ENCODE data around the gene MTMR12. TPM values are rescaled to one million over a fixed set of nuclear protein-coding genes. Genes with fewer than 3 reads are reported as not detected.

Gene MTMR12
- total and polyA plus RNA-seq, 2 of the 13 experiments (the other 11 are each of a cell fraction or from before 2014, with no cell fraction given) = 23.4 to 36.6 TPM

DNA sequence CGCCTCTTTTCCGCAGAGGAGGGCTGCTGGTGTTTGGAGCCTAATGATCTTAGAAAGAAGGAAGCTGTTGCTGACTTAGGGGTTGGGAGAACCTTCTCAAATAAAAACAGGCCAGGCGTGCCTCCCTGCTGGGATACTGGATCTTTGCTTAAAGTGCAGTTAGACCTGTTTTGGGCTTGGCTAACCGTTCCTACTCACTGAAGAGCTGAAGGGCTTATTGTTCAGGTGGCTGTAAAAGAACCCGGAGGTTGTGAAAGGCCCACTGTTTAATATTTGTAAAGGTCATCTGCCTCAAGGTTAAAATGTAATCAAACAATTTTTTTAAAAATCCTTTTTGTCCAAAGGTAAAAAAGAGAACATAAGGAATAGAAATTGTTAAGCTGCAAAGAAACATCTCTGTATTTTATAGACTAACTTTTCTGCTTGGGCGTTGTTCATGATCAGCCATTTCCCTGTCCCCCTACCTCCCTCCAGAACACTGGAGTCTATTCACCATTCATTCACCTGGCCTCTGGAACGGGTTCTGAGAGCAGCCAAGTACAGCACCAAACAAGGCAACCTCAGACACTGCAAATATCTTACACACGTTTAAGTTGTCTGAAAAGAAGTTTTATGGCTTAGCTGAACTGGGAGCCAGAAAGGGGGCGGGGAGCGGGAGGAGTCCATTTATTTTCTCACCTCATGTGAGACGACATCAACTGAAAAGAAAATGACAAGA is 18.6 kb upstream of the MTMR12 start (continued):
- TF ChIP-seq, protein P1, sequence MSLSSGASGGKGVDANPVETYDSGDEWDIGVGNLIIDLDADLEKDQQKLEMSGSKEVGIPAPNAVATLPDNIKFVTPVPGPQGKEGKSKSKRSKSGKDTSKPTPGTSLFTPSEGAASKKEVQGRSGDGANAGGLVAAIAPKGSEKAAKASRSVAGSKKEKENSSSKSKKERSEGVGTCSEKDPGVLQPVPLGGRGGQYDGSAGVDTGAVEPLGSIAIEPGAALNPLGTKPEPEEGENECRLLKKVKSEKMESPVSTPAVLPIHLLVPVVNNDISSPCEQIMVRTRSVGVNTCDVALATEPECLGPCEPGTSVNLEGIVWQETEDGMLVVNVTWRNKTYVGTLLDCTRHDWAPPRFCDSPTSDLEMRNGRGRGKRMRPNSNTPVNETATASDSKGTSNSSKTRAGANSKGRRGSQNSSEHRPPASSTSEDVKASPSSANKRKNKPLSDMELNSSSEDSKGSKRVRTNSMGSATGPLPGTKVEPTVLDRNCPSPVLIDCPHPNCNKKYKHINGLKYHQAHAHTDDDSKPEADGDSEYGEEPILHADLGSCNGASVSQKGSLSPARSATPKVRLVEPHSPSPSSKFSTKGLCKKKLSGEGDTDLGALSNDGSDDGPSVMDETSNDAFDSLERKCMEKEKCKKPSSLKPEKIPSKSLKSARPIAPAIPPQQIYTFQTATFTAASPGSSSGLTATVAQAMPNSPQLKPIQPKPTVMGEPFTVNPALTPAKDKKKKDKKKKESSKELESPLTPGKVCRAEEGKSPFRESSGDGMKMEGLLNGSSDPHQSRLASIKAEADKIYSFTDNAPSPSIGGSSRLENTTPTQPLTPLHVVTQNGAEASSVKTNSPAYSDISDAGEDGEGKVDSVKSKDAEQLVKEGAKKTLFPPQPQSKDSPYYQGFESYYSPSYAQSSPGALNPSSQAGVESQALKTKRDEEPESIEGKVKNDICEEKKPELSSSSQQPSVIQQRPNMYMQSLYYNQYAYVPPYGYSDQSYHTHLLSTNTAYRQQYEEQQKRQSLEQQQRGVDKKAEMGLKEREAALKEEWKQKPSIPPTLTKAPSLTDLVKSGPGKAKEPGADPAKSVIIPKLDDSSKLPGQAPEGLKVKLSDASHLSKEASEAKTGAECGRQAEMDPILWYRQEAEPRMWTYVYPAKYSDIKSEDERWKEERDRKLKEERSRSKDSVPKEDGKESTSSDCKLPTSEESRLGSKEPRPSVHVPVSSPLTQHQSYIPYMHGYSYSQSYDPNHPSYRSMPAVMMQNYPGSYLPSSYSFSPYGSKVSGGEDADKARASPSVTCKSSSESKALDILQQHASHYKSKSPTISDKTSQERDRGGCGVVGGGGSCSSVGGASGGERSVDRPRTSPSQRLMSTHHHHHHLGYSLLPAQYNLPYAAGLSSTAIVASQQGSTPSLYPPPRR (CRISPR knock-in tag; IDR thresholded peaks at IDR 0.05; ENCODE audit: borderline replicate concordance) = peak; percentile 27; the same call in 1 of the 2 replicates
- peak; percentile 58 for TF ChIP-seq POGZ (CRISPR knock-in tag; IDR thresholded peaks at IDR 0.05)
- TF ChIP-seq TP53 (CRISPR knock-in tag; conservative IDR thresholded peaks at IDR 0.05) = no peak
- TF ChIP-seq ISL2 (CRISPR knock-in tag; IDR thresholded peaks at IDR 0.05) = peak; percentile 53; the same call in 1 of the 2 replicates
- peak; percentile 15; the same call in 1 of the 2 replicates for TF ChIP-seq HMG20B (CRISPR knock-in tag; conservative IDR thresholded peaks at IDR 0.05)
- peak; percentile 62 for TF ChIP-seq HNF4A (CRISPR knock-in tag; IDR thresholded peaks at IDR 0.05)
- TF ChIP-seq PHF21A (CRISPR knock-in tag; IDR thresholded peaks at IDR 0.05) = peak; percentile 50; the same call in 1 of the 2 replicates
- TF ChIP-seq ZNF501 (CRISPR knock-in tag; IDR thresholded peaks at IDR 0.05) = peak; percentile 59
- TF ChIP-seq, protein P2, sequence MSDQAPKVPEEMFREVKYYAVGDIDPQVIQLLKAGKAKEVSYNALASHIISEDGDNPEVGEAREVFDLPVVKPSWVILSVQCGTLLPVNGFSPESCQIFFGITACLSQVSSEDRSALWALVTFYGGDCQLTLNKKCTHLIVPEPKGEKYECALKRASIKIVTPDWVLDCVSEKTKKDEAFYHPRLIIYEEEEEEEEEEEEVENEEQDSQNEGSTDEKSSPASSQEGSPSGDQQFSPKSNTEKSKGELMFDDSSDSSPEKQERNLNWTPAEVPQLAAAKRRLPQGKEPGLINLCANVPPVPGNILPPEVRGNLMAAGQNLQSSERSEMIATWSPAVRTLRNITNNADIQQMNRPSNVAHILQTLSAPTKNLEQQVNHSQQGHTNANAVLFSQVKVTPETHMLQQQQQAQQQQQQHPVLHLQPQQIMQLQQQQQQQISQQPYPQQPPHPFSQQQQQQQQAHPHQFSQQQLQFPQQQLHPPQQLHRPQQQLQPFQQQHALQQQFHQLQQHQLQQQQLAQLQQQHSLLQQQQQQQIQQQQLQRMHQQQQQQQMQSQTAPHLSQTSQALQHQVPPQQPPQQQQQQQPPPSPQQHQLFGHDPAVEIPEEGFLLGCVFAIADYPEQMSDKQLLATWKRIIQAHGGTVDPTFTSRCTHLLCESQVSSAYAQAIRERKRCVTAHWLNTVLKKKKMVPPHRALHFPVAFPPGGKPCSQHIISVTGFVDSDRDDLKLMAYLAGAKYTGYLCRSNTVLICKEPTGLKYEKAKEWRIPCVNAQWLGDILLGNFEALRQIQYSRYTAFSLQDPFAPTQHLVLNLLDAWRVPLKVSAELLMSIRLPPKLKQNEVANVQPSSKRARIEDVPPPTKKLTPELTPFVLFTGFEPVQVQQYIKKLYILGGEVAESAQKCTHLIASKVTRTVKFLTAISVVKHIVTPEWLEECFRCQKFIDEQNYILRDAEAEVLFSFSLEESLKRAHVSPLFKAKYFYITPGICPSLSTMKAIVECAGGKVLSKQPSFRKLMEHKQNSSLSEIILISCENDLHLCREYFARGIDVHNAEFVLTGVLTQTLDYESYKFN (CRISPR knock-in tag; conservative IDR thresholded peaks at IDR 0.05) = peak; percentile 83
- no peak for TF ChIP-seq FOXA1 (IDR thresholded peaks at IDR 0.05)
- 0 out of 2 replicates have a peak, but pooled peaks have one; percentile 22 for TF ChIP-seq FOXA1 (CRISPR knock-in tag; IDR thresholded peaks at IDR 0.05)
- TF ChIP-seq, protein P3, sequence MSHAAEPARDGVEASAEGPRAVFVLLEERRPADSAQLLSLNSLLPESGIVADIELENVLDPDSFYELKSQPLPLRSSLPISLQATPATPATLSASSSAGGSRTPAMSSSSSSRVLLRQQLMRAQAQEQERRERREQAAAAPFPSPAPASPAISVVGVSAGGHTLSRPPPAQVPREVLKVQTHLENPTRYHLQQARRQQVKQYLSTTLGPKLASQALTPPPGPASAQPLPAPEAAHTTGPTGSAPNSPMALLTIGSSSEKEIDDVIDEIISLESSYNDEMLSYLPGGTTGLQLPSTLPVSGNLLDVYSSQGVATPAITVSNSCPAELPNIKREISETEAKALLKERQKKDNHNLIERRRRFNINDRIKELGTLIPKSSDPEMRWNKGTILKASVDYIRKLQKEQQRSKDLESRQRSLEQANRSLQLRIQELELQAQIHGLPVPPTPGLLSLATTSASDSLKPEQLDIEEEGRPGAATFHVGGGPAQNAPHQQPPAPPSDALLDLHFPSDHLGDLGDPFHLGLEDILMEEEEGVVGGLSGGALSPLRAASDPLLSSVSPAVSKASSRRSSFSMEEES (CRISPR knock-in tag; IDR thresholded peaks at IDR 0.05) = 0 out of 2 replicates have a peak, but pooled peaks have one; percentile 7
- TF ChIP-seq ZEB1 (IDR thresholded peaks at IDR 0.05; ENCODE audit: insufficient replicate concordance, low read depth) = peak; percentile 71
- 0 out of 2 replicates have a peak, but pooled peaks have one; percentile 22 for TF ChIP-seq ZNF136 (CRISPR knock-in tag; IDR thresholded peaks at IDR 0.05; ENCODE audit: low read depth)
- peak; percentile 74 for TF ChIP-seq CEBPG (CRISPR knock-in tag; IDR thresholded peaks at IDR 0.05)

All from HepG2 (cell line).